GM12874 (cell line): ENCODE measurements around the gene TREH.

Experiments
- CTCF ChIP-seq: IDR thresholded peaks from 2 replicates; pipeline ENCODE4 v1.5.1; 2011; ENCODE audit warnings: low read depth, mild to moderate bottlenecking, control low read depth, low read length, moderate library complexity; ENCODE audit not compliant: insufficient read depth

The TREH gene

GRCh38 chr11:118684187-118684586, 4.7 kb upstream of the TREH start:
- no peak for TF ChIP-seq CTCF

GRCh38 chr11:118682372-118682771, 2.9 kb upstream of the TREH start:
- TF ChIP-seq CTCF, result no peak

GRCh38 chr11:118677977-118678376, 1.5 kb downstream of the TREH start:
- TF ChIP-seq CTCF, result no peak

DNA sequence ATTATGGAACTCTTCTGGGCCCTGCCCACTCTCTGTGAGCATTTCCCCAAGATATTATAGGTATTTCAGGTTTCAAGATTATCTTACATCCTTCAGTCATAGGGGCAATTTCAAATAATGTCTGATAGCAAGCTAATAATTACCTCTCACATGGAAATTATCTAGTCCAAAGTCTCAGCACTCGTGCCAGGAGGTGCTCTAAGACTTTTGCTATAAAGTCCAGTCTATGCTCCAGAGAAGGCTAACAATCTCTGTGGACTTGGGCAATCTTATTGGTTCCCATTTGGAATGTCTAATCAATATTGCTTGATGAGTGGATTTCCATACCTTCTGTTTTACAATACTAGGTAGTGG, 5.4 kb downstream of the TREH start:
- no peak for TF ChIP-seq CTCF

DNA sequence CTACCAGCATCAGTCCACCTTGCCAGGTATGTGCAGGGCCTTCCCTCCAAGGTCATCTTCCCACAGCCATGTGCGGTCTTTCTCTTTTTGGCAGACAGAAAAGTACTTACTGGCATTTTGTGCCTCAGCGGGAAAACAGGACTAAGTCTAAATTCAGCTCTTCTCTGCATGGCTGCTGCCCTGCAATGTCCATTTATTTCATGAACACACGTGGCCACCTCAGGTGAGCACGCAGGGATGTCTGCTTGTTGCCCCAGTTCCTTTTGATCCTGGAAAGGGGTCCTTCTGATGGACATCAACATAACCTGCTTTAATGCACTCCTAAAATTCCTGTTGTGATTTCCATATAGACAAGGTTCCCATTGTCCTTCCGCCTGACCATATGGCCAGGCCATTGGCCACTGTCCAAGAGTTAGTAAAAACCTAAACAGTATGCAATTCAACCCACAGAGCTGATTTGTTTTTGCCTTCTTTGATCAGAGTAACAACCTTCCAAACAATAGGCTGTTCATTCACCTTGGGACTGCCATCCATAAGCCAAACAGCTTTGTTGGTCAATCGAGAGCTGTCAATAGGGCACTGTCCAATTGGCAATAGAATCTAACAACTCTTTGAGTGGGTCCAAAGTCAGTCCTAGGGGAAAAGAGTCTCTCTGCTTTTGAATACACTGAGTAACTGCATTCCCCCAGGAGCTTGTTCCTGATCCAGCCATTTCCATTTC, 5.9 kb downstream of the TREH start:
- TF ChIP-seq CTCF, result no peak

DNA sequence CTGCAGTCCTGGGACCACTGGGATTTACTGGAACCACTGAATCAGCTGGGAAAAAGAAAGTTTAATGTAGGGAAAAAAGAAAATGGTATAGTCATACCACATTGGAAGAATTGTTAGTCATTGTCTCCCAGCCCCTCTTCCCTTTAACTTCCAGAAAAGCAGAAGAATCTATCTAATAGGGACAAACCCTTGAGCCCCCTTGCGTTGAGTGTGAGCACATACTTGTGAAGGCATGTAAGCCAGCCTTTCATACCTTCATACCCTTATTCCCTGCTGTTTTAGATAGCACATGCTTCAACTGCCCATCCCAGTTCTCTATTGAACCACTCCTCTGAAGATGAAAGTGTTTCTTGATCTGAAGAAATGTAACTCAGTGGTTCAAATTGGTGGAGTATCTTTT, 6.6 kb downstream of the TREH start:
- peak; percentile 17; the same call in 1 of the 2 replicates for TF ChIP-seq CTCF

GRCh38 chr11:118671254-118671653, 8.2 kb downstream of the TREH start:
- no peak for TF ChIP-seq CTCF
